Measurements from ENCODE around the gene LCN10. TPM values are rescaled to one million over a fixed set of nuclear protein-coding genes. Genes with fewer than 3 reads are reported as not detected.
"Not testable (repeated sequence)": the region's sequence is repeated elsewhere in the genome, so short reads cannot be mapped to it uniquely, and the experiment has no call there.

LCN10 gene
- total RNA-seq (2012; rRNA removed): not detected in 2 replicates

GRCh38 chr9:136742591-136743391 is at the start of gene LCN10:
TSS of gene LCN10 (minus strand) at chr9:136742940. CDS start at chr9:136742903, 37 bp downstream.
- Histone ChIP-seq H3K4me3 (ENCODE audit: low read length) (no peak within 1 kb of the TSS), H3K4me1 (ENCODE audit: control insufficient read depth, insufficient read depth, low read length) (peaks cover 8% of the 10 kb centered on the region), H3K9ac (ENCODE audit: low read depth, low read length) (no peak within 1 kb of the TSS), H3K9me3 (replicated peaks; ENCODE audit: low read length) (no peaks in the 10 kb centered on the region), H3K27me3 (ENCODE audit: control insufficient read depth, insufficient read depth, low read length) (peaks cover 57% of the 10 kb centered on the region), H3K36me3 (ENCODE audit: insufficient read depth, low read length) (no peaks in the 10 kb centered on the region), H3K4me2 (ENCODE audit: low read length) (no peak within 1 kb of the TSS)

GRCh38 chr9:136791516-136792276 is 49.0 kb upstream of the LCN10 start:
- Histone ChIP-seq H3K4me1 (ENCODE audit: control insufficient read depth, insufficient read depth, low read length) (peaks cover 12% of the 10 kb centered on the region), H3K9me3 (replicated peaks; ENCODE audit: low read length) (no peaks in the 10 kb centered on the region), H3K4me2 (ENCODE audit: low read length) (peak overlapping the region; percentile 100), H3K9ac (ENCODE audit: low read depth, low read length) (peak overlapping the region; percentile 92), H3K27me3 (ENCODE audit: control insufficient read depth, insufficient read depth, low read length) (peaks cover 11% of the 10 kb centered on the region), H3K36me3 (ENCODE audit: insufficient read depth, low read length) (no peaks in the 10 kb centered on the region), H3K4me3 (ENCODE audit: low read length) (peak overlapping the region; percentile 99)

DNA sequence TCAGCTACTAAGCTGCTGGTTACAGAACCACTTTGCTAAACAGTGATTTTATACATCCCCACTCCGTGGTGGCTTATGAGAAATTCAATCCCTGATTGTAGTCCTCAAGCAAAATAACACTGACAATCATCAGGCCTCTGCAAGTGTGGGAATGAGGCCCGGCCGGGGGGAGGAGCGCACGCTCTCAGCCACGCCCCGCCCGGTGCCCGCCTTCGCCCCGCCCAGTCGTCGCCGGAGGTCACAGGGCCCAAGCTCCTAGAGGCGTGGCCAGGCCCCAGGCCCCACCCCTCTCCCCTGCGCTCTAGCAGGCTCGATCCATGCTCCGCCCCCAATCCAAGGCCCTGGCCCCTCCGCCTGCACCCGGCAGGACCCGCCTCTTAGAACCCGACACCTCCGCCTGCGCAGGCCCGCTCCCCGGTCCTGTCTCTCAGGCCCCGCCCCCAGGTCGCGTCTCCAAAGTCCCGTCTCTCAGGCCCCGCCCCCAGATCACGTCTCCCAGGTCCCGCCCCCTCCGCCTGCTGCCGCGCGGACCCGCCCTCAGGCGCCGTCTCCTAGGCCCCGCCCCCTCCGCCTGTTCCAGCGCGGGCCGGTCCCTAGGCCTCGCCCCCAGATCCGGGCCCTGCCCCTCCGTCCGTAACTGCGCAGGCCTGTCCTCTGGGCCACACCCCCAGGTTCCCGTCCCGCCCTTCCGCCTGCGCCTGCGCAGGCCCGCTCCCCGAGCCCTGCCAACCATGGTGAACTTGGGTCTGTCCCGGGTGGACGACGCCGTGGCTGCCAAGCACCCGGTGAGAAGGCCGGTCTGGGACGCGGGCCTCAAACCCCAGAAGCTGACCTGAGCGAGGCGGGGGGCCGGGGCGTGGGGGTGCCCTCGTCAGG is 48.1 kb upstream of the LCN10 start, which contains the start of gene TMEM141:
Gene TMEM141, plus strand, starts transcription at position 705 of the 876 bp plus-strand sequence. Its CDS starts 27 bp downstream, at position 732.
- no peaks in the 10 kb centered on the region for H3K36me3 ChIP-seq (ENCODE audit: insufficient read depth, low read length)
- H3K27me3 ChIP-seq (ENCODE audit: control insufficient read depth, insufficient read depth, low read length): peaks cover 8% of the 10 kb centered on the region
- H3K4me1 ChIP-seq (ENCODE audit: control insufficient read depth, insufficient read depth, low read length): peaks cover 12% of the 10 kb centered on the region
- H3K9me3 ChIP-seq (replicated peaks; ENCODE audit: low read length): no peaks in the 10 kb centered on the region
- peak within 1 kb of the TSS; percentile 99 for H3K4me3 ChIP-seq (ENCODE audit: low read length)
- peak within 1 kb of the TSS; percentile 92 for H3K9ac ChIP-seq (ENCODE audit: low read depth, low read length)
- H3K4me2 ChIP-seq (ENCODE audit: low read length): peak within 1 kb of the TSS; percentile 100

- no peaks in the 10 kb centered on the region for H3K9me3 ChIP-seq (replicated peaks; ENCODE audit: low read length)
Measured at GRCh38 chr9:136789523-136789937, 46.8 kb upstream of the LCN10 start.

DNA sequence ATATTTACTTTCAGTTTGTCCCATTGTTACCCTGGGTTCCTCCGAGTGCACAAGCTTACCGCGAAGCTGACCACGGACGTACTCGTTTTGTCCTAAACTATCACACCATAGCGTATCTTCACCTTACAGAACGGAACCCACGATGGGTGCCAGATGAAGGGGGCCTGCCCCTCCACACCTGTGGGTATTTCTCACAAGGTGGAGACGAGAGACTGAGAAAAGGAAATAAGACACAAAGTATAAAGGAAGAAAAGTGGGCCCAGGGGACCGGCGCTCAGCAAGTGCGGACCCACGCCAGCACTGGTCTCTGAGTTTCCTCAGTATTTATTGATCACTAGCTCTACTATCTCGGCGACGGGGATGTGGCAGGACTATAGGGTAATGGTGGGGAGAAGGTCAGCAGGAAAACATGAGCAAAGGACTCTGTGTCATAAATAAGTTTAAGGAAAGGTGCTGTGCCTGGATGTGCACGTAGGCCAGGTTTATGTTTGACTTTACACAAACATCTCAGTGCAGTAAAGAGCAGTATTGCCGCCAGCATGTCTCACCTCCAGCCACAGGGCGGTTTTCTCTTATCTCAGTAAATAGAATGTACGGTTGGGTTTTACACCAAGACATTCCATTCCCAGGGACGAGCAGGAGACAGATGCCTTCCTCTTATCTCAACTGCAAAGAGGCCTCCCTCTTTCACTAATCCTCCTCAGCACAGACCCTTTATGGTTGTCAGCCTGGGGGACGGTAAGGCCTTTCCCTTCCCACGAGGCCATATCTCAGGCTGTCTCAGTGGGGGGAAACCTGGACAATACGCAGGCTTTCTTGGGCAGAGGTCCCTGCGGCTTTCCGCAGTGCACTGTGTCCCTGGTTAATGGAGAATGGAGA is 46.1 kb upstream of the LCN10 start:
- H3K4me2 ChIP-seq (ENCODE audit: low read length); H3K27me3 ChIP-seq (ENCODE audit: control insufficient read depth, insufficient read depth, low read length); H3K4me3 ChIP-seq (ENCODE audit: low read length); H3K9me3 ChIP-seq (replicated peaks; ENCODE audit: low read length); H3K36me3 ChIP-seq (ENCODE audit: insufficient read depth, low read length); H3K9ac ChIP-seq (ENCODE audit: low read depth, low read length): not testable (repeated sequence)
- H3K4me1 ChIP-seq (ENCODE audit: control insufficient read depth, insufficient read depth, low read length): peaks cover 12% of the 10 kb centered on the region

More at GRCh38 chr9:136789523-136789937, 46.8 kb upstream of the LCN10 start:
- Histone ChIP-seq H3K4me3 (ENCODE audit: low read length) (no peak overlapping the region), H3K9ac (ENCODE audit: low read depth, low read length) (no peak overlapping the region), H3K4me2 (ENCODE audit: low read length) (no peak overlapping the region), H3K4me1 (ENCODE audit: control insufficient read depth, insufficient read depth, low read length) (peaks cover 12% of the 10 kb centered on the region), H3K27me3 (ENCODE audit: control insufficient read depth, insufficient read depth, low read length) (peaks cover 8% of the 10 kb centered on the region), H3K36me3 (ENCODE audit: insufficient read depth, low read length) (no peaks in the 10 kb centered on the region)

GRCh38 chr9:136787690-136788400 is 45.1 kb upstream of the LCN10 start:
- H3K27me3 ChIP-seq (ENCODE audit: control insufficient read depth, insufficient read depth, low read length): peaks cover 8% of the 10 kb centered on the region
- no peak overlapping the region for H3K4me3 ChIP-seq (ENCODE audit: low read length)
- H3K4me1 ChIP-seq (ENCODE audit: control insufficient read depth, insufficient read depth, low read length): peaks cover 12% of the 10 kb centered on the region
- H3K4me2 ChIP-seq (ENCODE audit: low read length): peak overlapping the region; percentile 28
- H3K9ac ChIP-seq (ENCODE audit: low read depth, low read length): no peak overlapping the region
- H3K9me3 ChIP-seq (replicated peaks; ENCODE audit: low read length): no peaks in the 10 kb centered on the region
- no peaks in the 10 kb centered on the region for H3K36me3 ChIP-seq (ENCODE audit: insufficient read depth, low read length)

- H3K36me3 ChIP-seq (ENCODE audit: insufficient read depth, low read length); H3K4me2 ChIP-seq (ENCODE audit: low read length); H3K4me1 ChIP-seq (ENCODE audit: control insufficient read depth, insufficient read depth, low read length); H3K9me3 ChIP-seq (replicated peaks; ENCODE audit: low read length); H3K9ac ChIP-seq (ENCODE audit: low read depth, low read length); H3K4me3 ChIP-seq (ENCODE audit: low read length): not testable (repeated sequence)
- H3K27me3 ChIP-seq (ENCODE audit: control insufficient read depth, insufficient read depth, low read length): peaks cover 11% of the 10 kb centered on the region
Measured at GRCh38 chr9:136786983-136787382, 44.2 kb upstream of the LCN10 start.

DNA sequence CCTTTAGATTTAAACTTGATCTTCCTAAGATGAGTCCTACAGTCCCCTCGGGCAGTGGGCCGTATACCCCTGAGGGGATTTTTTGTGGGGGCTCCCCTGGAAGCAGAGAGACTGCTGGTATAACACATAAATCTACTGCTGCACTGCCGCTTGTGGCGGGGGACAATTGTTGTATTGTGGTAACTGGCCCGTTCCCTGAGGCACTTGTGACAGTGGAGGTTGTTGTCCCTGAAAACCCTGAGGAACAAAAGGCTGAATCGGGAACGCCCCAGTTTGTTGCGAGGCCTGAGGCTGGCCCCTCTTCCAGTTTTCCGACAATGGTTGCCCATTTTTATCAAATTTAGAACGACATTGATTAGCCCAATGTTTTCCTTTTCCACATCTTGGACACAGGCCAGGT is 43.7 kb upstream of the LCN10 start:
- Histone ChIP-seq H3K9ac (ENCODE audit: low read depth, low read length) (no peak overlapping the region), H3K27me3 (ENCODE audit: control insufficient read depth, insufficient read depth, low read length) (peaks cover 11% of the 10 kb centered on the region), H3K36me3 (ENCODE audit: insufficient read depth, low read length) (no peaks in the 10 kb centered on the region), H3K9me3 (replicated peaks; ENCODE audit: low read length) (no peaks in the 10 kb centered on the region), H3K4me3 (ENCODE audit: low read length) (no peak overlapping the region), H3K4me2 (ENCODE audit: low read length) (no peak overlapping the region), H3K4me1 (ENCODE audit: control insufficient read depth, insufficient read depth, low read length) (peaks cover 7% of the 10 kb centered on the region)

GRCh38 chr9:136785565-136786355 is 43.0 kb upstream of the LCN10 start:
- not testable (repeated sequence) for H3K4me1 ChIP-seq (ENCODE audit: control insufficient read depth, insufficient read depth, low read length); H3K9ac ChIP-seq (ENCODE audit: low read depth, low read length); H3K4me2 ChIP-seq (ENCODE audit: low read length); H3K4me3 ChIP-seq (ENCODE audit: low read length); H3K36me3 ChIP-seq (ENCODE audit: insufficient read depth, low read length); H3K9me3 ChIP-seq (replicated peaks; ENCODE audit: low read length)
- H3K27me3 ChIP-seq (ENCODE audit: control insufficient read depth, insufficient read depth, low read length): peaks cover 16% of the 10 kb centered on the region

Data from skeletal muscle satellite cell (primary cell).